Tibial nerve (tissue), 4 donors: ENCODE data around the gene PPY. TPM values are rescaled to one million over a fixed set of nuclear protein-coding genes. Genes with fewer than 3 reads are reported as not detected.
"Not testable (repeated sequence)": the region's sequence is repeated elsewhere in the genome, so short reads cannot be mapped to it uniquely, and the experiment has no call there.

ENCODE experiments used
- DNase-seq, 2 donors: peaks; one replicate each; pipeline ENCODE4 v3.0.0-alpha.2; 2019; ENCODE audit warnings: low spot score in 2 of 2
- H3K27ac ChIP-seq, 4 donors: fragments of 200-600 bp; sonication (generic) in 3 of 4; one replicate each; pipeline ENCODE4 v1.5.1; 2017 to 2019; ENCODE audit warnings: mild to moderate bottlenecking in 1 of 4
- H3K27me3 ChIP-seq, 2 donors: fragments of 200-600 bp; sonication (generic) in 1 of 2; one replicate each; pipeline versions ENCODE4 v1.5.1 to v1.6.0; 2017 to 2019
- H3K36me3 ChIP-seq, 3 donors: fragments of 200-600 bp; sonication (generic); one replicate each; pipeline ENCODE4 v1.5.1; 2018 to 2019
- H3K4me1 ChIP-seq, 4 donors: fragments of 200-600 bp; sonication (generic) in 3 of 4; one replicate each; pipeline ENCODE4 v1.5.1; 2017 to 2019
- H3K4me3 ChIP-seq, 4 donors: fragments of 200-600 bp; sonication (generic) in 3 of 4; one replicate each; pipeline ENCODE4 v1.5.1; 2017 to 2019; ENCODE audit warnings: mild to moderate bottlenecking in 1 of 4, moderate library complexity in 1 of 4
- H3K9me3 ChIP-seq, 4 donors: fragments of 200-600 bp; sonication (generic) in 3 of 4; one replicate each; pipeline ENCODE4 v1.5.1; 2017 to 2019
- EP300 ChIP-seq, 2 donors: sonication (generic); formaldehyde crosslinking; IDR thresholded peaks; one replicate each; pipeline ENCODE4 v1.6.1; 2017; ENCODE audit warnings: antibody characterized with exemption in 2 of 2, mild to moderate bottlenecking in 1 of 2
- POLR2A ChIP-seq, 2 donors: fragments of 450-650 bp; IDR thresholded peaks; one replicate each; pipeline ENCODE4 v1.6.1; 2017; ENCODE audit warnings: antibody characterized with exemption in 2 of 2, mild to moderate bottlenecking in 2 of 2, moderate library complexity in 2 of 2
- WGBS, 2 donors: methylation state at CpG; one replicate each; pipeline ENCODE4 v1.1.5; 2018; 5-methylcytosine and 5-hydroxymethylcytosine counted together
- total RNA-seq, 4 donors: library from RNA; depleted of rRNA; stranded (reverse); fragments of >200 nt; gene quantifications; one replicate each; pipeline ENCODE4 v1.1.0, GENCODE V29; 2016
- TF ChIP-seq, protein P1 (sequence below), 5 experiments: fragments of 200-600 bp in 3 of 5; fragments of 450-650 bp in 2 of 5; sonication (generic) in 3 of 5; IDR thresholded peaks; one replicate each; pipeline ENCODE4 v1.5.1; 2016 to 2019; ENCODE audit warnings: antibody characterized with exemption in 5 of 5, mild to moderate bottlenecking in 3 of 5, moderate library complexity in 2 of 5

Gene PPY
- total RNA-seq, 4 donors from 2014 or later, result not detected

DNA sequence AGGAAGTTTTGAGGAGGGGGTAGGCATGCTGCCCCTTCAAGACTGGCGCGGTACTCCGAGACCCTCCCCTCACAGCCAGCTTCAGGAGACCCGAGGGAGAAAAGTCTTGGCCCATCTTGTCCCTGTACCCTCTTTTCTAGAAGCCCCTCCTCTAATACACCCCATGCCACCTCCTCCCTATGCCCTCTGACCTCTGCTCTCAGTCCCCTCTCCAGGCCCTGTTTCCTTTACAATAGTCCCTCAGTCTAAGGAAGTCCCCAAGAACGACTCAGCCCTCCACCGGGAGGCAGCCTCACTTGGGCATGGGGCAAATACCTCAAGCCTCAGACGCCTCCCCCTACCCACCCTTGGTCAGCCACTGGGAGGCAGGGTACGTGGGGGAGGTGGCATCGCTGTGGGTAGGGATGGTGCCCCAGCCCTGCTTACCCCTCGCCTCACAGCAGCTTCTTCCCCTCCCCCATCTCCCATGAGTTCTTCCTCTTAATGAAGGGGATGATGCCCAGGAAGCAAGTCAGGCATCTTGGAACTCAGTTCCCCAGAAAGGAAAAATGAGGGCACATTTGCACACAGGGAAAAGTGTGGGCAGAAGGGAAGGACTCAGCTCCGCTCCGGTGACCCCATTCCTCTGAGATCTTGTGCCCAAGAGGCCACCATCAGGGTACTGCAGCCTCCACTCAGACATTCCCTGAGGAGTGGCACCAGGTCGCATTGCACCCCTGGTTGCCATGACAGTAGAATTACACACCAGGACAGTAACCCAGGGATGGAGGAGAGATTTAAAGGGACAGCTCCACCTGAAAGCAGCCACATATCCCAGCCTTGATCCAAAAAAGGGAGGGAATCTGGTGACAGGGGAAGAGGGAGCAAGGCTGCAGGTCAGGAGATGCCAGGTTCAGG is 41.2 kb downstream of the PPY start:
- Histone ChIP-seq H3K4me1 (peaks cover 0 to 26% (median 10%) of the 10 kb centered on the region in 4 donors), H3K9me3 (no peaks in the 10 kb centered on the region), H3K36me3 (no peaks in the 10 kb centered on the region), H3K4me3 (peak overlapping the region; percentile 13 to 53 (median 34)), H3K27me3 (peaks cover 0 to 26% of the 10 kb centered on the region in 2 donors), H3K27ac (no peak overlapping the region)
- 17 to 26% methylated on average over 13 of the region's 13 CpGs for WGBS, 2 donors
- DNase-seq, result no peak
- TF ChIP-seq POLR2A (IDR thresholded peaks at IDR 0.05) (no peak), EP300 (IDR thresholded peaks at IDR 0.05) (no peak)
- TF ChIP-seq, protein P1, sequence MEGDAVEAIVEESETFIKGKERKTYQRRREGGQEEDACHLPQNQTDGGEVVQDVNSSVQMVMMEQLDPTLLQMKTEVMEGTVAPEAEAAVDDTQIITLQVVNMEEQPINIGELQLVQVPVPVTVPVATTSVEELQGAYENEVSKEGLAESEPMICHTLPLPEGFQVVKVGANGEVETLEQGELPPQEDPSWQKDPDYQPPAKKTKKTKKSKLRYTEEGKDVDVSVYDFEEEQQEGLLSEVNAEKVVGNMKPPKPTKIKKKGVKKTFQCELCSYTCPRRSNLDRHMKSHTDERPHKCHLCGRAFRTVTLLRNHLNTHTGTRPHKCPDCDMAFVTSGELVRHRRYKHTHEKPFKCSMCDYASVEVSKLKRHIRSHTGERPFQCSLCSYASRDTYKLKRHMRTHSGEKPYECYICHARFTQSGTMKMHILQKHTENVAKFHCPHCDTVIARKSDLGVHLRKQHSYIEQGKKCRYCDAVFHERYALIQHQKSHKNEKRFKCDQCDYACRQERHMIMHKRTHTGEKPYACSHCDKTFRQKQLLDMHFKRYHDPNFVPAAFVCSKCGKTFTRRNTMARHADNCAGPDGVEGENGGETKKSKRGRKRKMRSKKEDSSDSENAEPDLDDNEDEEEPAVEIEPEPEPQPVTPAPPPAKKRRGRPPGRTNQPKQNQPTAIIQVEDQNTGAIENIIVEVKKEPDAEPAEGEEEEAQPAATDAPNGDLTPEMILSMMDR (IDR thresholded peaks at IDR 0.05), result no peak

DNA sequence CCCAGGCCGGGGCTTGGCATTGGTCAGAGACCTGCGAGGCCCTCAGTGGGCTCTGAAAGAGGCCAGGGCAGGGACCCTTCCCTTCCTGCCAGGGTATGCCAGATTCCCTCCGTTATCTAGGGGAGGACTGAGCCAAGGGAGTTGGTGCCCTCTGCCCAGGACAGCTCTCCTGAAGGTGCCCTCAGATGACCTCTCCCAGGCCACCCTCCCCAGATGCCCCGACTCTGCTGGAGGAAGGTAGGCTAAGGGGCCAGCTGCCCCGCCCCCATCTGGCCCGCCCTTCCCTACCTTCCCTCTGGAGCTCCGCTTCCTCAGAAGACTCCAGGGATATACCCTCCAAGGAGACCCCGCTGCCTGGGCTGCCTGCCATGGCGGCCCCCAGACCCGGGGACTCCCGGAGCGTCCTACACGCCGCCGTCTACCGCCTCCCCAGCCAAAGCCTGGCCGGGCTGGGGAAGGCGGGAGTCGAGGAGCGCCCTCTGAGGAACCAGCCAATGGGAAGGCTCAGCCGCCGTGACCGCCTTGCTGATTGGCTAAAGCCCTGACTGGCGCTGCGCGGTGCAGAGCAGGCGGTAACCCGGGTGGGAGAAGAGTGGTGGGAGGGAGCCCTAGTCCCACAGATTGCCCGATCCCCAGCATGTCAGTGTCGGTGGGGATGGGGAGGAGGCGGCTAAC is 42.0 kb downstream of the PPY start:
- Histone ChIP-seq H3K4me1 (peaks cover 0 to 19% (median 6%) of the 10 kb centered on the region in 4 donors), H3K36me3 (no peaks in the 10 kb centered on the region), H3K27me3 (peaks cover 0 to 18% of the 10 kb centered on the region in 2 donors), H3K27ac (no peak overlapping the region), H3K4me3 (peak overlapping the region; percentile 13 to 53 (median 34)), H3K9me3 (no peaks in the 10 kb centered on the region)
- DNase-seq, result peak; percentile 54 to 75
- WGBS, 2 donors, result 3 to 4% methylated on average over 15 to 22 of the region's 31 CpGs
- TF ChIP-seq POLR2A (IDR thresholded peaks at IDR 0.05) (no peak), EP300 (IDR thresholded peaks at IDR 0.05) (no peak)
- TF ChIP-seq, protein P1 (IDR thresholded peaks at IDR 0.05), result no peak

DNA sequence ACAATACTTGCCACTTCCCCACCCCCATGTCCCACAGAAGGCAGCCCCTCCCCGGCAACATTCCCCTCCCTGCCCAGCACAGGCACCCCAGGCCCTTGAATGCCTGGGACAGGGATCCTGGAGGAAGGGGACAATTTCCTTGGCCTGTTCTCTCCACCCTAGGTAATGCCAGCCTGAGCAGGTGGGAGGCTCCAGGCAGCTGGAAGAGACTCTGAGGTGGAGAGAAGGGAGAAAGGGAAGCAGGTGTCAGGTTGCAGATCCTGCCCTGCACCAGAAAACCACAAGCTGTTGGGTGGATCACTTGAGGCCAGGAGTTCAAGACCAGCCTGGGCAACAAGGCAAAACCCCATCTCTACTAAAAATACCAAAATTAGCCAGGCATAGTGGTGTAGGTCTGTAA is 43.8 kb downstream of the PPY start:
- WGBS, 2 donors, result 50% methylated on average over 1 of the region's 1 CpG; no CpG with 5 or more reads in 1 of the 2 donors
- Histone ChIP-seq H3K27me3 (peaks cover 0 to 2% of the 10 kb centered on the region in 2 donors), H3K27ac (no peak overlapping the region), H3K4me1 (peaks cover 0 to 17% (median 6%) of the 10 kb centered on the region in 4 donors), H3K4me3 (no peak overlapping the region), H3K9me3 (no peaks in the 10 kb centered on the region), H3K36me3 (peaks cover 0 to 3% (median 0%) of the 10 kb centered on the region in 3 donors)
- no peak for DNase-seq
- TF ChIP-seq POLR2A (IDR thresholded peaks at IDR 0.05), result no peak
- TF ChIP-seq, protein P1 (IDR thresholded peaks at IDR 0.05), result no peak
- TF ChIP-seq EP300 (IDR thresholded peaks at IDR 0.05), result no peak

DNA sequence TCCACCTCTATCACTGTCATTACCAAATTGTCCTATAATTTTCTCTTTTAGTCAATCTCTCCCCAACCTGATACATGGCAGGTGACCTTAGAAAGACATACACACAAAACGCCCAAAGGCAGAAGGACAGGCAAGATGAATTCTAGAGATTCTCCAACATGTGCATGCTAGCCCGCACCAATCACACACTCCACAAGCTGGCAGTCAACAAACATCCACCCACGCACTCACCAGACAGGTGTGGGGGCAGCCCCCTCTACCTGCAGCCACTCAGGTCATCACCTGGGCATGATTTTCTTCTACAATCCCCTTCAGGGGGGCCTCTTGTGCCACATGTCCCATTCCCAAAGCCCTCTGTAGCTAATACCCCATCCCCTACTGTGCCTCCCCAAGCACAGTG is 44.4 kb downstream of the PPY start:
- Histone ChIP-seq H3K9me3 (no peaks in the 10 kb centered on the region), H3K36me3 (peaks cover 0 to 4% (median 0%) of the 10 kb centered on the region in 3 donors), H3K4me3 (no peak overlapping the region), H3K27ac (no peak overlapping the region), H3K4me1 (peaks cover 0 to 17% (median 6%) of the 10 kb centered on the region in 4 donors), H3K27me3 (no peaks in the 10 kb centered on the region)
- WGBS, 2 donors, result 87 to 89% methylated on average over 3 of the region's 3 CpGs
- no peak for DNase-seq
- TF ChIP-seq, protein P1 (IDR thresholded peaks at IDR 0.05), result no peak
- TF ChIP-seq EP300 (IDR thresholded peaks at IDR 0.05) (no peak), POLR2A (IDR thresholded peaks at IDR 0.05) (no peak)

DNA sequence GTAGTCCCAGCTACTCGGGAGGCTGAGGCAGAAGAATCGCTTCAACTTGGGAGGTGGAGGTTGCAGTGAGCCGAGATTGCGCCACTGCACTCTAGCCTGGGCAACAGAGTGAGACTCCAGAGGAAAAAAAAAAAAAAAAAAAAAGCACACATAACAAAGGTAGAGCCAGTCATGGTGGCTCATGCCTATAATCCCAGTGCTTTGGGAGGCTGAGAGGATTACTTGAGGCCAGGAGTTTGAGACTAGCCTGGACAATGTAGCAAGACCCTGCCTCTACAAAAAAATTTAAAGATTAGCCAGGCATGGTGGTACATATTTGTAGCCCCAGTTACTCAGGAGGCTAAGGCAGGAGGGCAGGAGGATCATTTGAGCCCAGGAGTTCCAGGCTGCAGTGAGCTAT is 47.8 kb downstream of the PPY start:
- H3K4me1 ChIP-seq, H3K4me3 ChIP-seq, H3K9me3 ChIP-seq, H3K36me3 ChIP-seq, DNase-seq, H3K27ac ChIP-seq, H3K27me3 ChIP-seq: not testable (repeated sequence)
- 80 to 94% methylated on average over 4 of the region's 4 CpGs for WGBS, 2 donors
